Measurements from ENCODE around the gene FGF4.

The FGF4 gene

DNA sequence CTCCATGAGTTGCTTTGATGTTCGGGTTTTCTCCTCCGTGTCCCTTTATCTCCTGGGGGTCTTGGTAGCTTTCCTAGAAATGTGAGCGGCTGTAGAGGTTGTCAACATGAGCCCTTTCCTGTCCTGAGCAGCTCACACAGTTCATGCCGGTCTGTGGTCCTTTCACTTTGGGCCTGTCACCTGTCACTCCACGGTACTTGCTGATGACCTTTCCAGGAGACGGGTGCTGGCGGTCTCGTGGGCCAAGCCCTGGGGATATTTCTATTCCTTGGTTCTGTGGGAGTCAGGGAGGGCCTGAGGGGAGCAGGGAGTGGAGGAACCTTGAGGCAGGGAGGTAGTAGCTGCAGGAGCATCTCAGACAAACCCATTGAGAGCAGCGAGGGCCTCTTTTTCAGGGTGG is 20.9 kb upstream of the FGF4 start:
- TF ChIP-seq, protein P1, sequence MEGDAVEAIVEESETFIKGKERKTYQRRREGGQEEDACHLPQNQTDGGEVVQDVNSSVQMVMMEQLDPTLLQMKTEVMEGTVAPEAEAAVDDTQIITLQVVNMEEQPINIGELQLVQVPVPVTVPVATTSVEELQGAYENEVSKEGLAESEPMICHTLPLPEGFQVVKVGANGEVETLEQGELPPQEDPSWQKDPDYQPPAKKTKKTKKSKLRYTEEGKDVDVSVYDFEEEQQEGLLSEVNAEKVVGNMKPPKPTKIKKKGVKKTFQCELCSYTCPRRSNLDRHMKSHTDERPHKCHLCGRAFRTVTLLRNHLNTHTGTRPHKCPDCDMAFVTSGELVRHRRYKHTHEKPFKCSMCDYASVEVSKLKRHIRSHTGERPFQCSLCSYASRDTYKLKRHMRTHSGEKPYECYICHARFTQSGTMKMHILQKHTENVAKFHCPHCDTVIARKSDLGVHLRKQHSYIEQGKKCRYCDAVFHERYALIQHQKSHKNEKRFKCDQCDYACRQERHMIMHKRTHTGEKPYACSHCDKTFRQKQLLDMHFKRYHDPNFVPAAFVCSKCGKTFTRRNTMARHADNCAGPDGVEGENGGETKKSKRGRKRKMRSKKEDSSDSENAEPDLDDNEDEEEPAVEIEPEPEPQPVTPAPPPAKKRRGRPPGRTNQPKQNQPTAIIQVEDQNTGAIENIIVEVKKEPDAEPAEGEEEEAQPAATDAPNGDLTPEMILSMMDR (IDR thresholded peaks at IDR 0.05; ENCODE audit: insufficient read depth, low read depth, low read length, missing control alignments), result no peak
- no peak for DNase-seq (ENCODE audit: low read depth)

DNA sequence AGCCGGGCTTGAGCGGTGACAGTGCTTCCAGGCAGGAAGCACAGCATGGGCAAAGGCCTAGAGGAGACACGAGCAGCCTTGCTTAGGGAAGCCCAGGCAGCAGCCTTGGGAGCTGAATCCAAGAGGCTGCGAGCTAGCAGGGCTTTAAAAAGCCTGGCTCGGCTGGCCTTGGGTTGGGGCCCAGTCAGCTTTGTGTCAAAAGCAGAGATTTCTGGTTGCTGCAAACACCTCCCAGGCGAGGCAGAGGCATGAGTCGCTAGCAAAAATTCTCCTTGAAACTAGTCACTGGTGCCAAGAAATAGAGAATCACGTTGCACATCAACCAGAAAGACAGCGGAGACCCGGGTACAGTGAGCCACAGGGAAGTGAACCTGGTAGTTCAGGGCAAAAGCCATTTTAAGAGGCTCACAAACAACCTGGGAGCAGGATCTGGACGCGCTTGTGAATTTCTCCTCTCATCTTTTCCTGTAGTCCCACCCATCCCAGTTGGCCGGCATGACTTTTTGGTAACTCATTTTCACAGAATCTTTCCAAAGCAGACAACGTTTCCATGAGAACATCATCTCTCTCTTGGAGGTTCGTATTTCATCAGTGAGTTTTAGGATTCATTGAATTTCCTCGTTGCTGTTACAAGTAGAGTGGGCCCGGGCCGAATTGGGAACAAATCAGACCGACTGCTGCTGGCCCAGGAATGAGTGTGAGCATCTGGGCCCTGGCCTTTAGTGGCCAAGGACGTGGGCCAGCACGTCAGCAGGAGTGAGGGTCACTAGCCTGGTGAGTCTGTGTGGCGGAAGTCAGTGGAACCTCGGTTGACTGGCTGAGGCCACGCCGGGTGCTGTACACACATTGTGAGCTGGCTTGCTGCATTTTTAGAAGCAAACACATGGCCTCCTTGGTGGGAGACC is 16.4 kb upstream of the FGF4 start:
- no peak overlapping the region for H3K4me3 ChIP-seq (ENCODE audit: low read length)
- TF ChIP-seq, protein P1 (IDR thresholded peaks at IDR 0.05; ENCODE audit: insufficient read depth, low read depth, low read length, missing control alignments), result no peak
- DNase-seq (ENCODE audit: low read depth), result peak; percentile 18

More for the DNA sequence above, 20.9 kb upstream of the FGF4 start:
- no peak overlapping the region for H3K4me3 ChIP-seq (ENCODE audit: low read length)

DNA sequence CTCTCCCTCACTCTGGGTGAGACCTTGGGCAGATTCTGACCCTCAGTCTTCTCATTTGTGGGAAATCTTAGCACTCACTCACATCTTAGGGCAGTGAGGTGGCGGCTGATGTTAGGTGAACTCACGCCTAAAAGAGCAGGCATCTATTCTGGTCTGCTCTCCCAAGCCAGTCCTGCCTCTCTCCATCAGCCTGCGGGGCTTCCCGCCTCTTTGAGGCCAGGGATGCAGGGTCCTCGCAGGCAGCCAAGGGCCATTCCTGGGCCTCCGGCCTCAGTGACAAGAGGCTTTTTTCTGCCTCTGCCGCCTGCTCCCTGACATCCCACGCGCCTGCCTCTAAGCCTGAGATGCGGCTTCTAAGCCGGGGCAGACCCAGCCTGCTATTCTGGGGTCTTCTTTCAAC is 13.8 kb upstream of the FGF4 start:
- no peak overlapping the region for H3K4me3 ChIP-seq (ENCODE audit: low read length)
- DNase-seq (ENCODE audit: low read depth), result no peak
- TF ChIP-seq, protein P1 (IDR thresholded peaks at IDR 0.05; ENCODE audit: insufficient read depth, low read depth, low read length, missing control alignments), result no peak

DNA sequence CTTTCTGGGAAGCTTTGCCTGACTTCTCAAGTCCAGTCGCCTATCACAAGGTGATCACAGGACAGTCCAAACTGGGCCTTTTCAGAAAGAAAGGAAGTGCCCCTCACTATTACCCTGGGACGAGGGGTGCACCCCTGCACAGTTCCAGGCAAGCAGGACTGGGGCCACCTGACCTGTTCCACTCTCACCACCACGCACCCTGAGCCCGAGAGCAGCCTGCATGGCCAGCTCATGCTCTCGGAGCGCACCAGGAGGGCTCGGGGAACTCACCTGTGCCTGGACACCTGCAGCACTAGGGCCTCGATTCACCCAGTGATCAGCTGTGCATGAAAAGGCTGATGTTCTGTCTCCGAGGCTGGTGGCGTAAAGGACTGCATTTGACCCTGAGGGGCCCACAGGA is 12.8 kb upstream of the FGF4 start:
- DNase-seq (ENCODE audit: low read depth), result no peak
- H3K4me3 ChIP-seq (ENCODE audit: low read length), result no peak overlapping the region
- TF ChIP-seq, protein P1 (IDR thresholded peaks at IDR 0.05; ENCODE audit: insufficient read depth, low read depth, low read length, missing control alignments), result no peak

DNA sequence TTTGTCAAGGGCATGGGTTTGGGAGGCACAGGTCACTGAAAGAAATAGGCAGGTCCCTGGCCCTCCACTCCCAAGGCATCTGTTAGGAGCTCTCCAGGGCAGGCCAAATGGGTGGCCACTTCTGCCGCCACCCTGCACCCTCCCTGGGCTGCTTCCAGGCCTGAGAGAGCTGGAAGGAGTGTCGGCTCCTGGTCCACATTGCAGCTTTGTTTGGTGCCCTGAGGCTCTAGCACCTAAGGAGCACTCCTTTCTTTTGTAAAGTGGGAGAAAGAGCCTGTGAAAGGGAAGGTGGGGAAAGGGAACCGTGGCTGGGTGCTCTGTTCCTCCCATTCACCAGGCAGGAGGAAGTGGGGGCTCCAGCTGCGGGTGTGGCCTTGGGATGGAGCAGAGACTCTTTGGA is 12.3 kb upstream of the FGF4 start:
- DNase-seq (ENCODE audit: low read depth), result no peak
- no peak overlapping the region for H3K4me3 ChIP-seq (ENCODE audit: low read length)
- TF ChIP-seq, protein P1 (IDR thresholded peaks at IDR 0.05; ENCODE audit: insufficient read depth, low read depth, low read length, missing control alignments), result no peak

DNA sequence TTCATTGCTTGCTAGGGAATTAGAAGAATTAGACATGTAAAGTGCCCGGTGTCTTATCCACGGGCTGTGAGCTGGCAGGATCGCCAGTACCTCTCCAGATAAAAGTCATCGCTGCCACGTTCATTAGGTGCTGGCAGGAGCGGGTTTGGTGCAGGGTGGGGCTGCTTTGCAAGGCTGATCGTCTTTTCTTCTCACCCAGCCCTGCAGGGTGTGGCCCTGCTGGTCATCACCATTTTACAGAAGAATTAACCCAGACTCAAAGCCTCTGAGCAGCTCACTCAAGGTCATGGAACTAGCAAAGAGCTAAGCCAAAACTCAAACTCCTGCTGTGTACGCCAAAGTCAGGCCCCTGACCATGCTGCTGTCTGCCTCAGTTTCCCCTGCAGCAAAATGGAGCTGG is 6.1 kb upstream of the FGF4 start:
- DNase-seq (ENCODE audit: low read depth), result no peak
- TF ChIP-seq, protein P1 (IDR thresholded peaks at IDR 0.05; ENCODE audit: insufficient read depth, low read depth, low read length, missing control alignments), result no peak
- H3K4me3 ChIP-seq (ENCODE audit: low read length), result no peak overlapping the region

DNA sequence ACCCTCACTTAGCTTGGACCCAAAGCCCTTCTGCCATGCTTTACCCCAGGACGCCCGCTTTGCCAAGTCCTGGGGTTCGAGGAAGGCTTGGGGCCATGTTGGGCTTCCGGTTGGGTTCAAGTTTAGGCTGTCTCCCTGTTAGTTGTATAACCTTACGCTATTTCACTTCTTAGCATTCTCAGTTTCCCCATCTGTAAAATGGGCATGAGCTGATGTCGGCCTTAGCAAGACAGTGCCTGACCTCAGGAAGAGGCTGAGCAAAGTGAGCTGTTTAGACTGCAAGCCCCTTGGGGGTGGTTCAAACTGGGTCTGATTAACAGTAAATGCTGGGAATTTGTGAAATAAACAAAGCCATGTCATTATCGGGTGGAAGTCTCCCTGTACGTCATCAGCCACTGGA is 3.2 kb upstream of the FGF4 start:
- TF ChIP-seq, protein P1 (IDR thresholded peaks at IDR 0.05; ENCODE audit: insufficient read depth, low read depth, low read length, missing control alignments), result no peak
- no peak for DNase-seq (ENCODE audit: low read depth)
- no peak overlapping the region for H3K4me3 ChIP-seq (ENCODE audit: low read length)

Measured in epithelial cell of esophagus (primary cell).